ENCODE results near the gene MYL12A. TPM values are rescaled to one million over a fixed set of nuclear protein-coding genes. Genes with fewer than 3 reads are reported as not detected.

The MYL12A gene
- total and polyA plus RNA-seq, 2 of the 8 experiments (the other 6 are each of a cell fraction or from before 2014, with no cell fraction given): 188 to 247 TPM

DNA sequence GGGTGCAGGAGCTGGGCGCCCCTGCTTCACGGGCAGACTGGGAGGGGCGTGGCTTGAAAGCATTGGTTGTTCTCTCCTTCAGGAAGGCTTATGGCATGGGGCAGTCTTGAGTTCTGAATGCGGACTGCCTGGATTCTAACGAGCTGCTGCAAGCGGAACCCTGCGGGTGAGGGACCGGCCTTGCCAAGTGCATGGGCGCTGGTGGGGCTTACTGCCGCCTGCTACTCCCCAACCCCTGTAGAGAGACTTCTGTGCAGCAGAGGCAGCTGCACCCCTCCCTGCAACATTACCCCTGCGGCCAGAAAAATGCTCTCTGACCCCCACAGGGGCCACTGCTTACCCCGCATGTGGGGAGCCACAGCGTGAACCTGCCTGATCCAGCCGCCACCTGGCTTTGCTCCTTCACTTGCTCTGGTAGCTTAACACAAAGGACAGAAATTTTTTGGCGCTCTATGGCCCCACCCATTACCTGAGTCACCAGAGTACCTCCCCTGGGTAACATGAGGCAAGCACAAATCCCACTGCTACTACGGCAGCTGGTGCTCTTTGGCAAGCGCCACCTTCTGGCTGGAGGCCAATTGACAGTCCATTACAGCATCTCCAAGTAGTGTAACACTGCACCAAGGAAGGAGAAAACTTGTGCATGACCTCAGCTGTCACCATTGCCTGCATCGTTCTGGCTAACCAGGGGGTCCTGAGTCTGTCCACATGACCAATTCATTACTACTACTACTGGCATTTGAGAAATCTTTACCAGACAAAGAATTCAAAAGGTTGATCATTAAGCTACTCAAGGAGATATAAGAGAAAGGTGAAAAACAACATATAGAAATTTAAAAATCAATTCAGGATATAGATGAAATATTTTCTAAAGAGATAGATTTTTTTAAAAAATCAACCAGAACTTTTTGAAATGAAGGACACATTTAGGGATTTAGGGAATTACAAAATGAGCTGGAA is 49.7 kb downstream of the MYL12A start:
- Histone ChIP-seq H2BK12ac (ENCODE audit: low read depth, low read length) (no peak overlapping the region), H2AFZ (ENCODE audit: low read length) (peak overlapping the region; percentile 61; the same call in 1 of the 2 replicates), H3K14ac (ENCODE audit: insufficient read length) (no peak overlapping the region), H4K5ac (ENCODE audit: insufficient read length, low read depth, low read length) (peak overlapping the region; percentile 54), H2BK15ac (ENCODE audit: low read length) (no peak overlapping the region), H3K18ac (ENCODE audit: extremely low read depth, low read length) (0 out of 2 replicates have a peak overlapping the region, but pooled peaks have one; percentile 54), H3K36me3 (ENCODE audit: control insufficient read depth in 2 of 4, insufficient read depth in 4 of 4, low read length in 3 of 4) (peaks cover 0 to 13% (median 6%) of the 10 kb centered on the region in 4 experiments; a peak in 2 of 8 replicates), H2BK20ac (ENCODE audit: low read length) (no peak overlapping the region), H4K20me1 (replicated peaks in 1 of 2; ENCODE audit: control insufficient read depth in 1 of 2, insufficient read depth in 2 of 2, low read length in 2 of 2) (no peaks in the 10 kb centered on the region), H3K27me3 (replicated peaks in 1 of 4; ENCODE audit: control insufficient read depth in 3 of 4, extremely low read depth in 1 of 4, insufficient read depth in 3 of 4, low read length in 3 of 4) (no peaks in the 10 kb centered on the region), H3K4me3 (ENCODE audit: extremely low read depth in 1 of 4, insufficient read depth in 2 of 4, low read depth in 3 of 4, low read length in 4 of 4) (peak overlapping the region; percentile 71 to 98 (median 90)), H3K4ac (replicated peaks; ENCODE audit: insufficient read length, low read depth, low read length) (peak overlapping the region; percentile 49), H4K91ac (replicated peaks; ENCODE audit: insufficient read length, low read length) (peak overlapping the region; percentile 67), H3K4me1 (replicated peaks in 1 of 4; ENCODE audit: control insufficient read depth in 3 of 4, insufficient read depth in 4 of 4, low read length in 3 of 4) (no peaks in the 10 kb centered on the region), H3K23ac (ENCODE audit: insufficient read length) (no peak overlapping the region), H3K79me1 (ENCODE audit: low read depth, low read length) (no peaks in the 10 kb centered on the region; the same call in 1 of the 2 replicates), H2AK5ac (ENCODE audit: low read depth, low read length) (no peak overlapping the region), H2BK5ac (ENCODE audit: low read depth, low read length) (peak overlapping the region; percentile 62; the same call in 1 of the 2 replicates), H3K79me2 (ENCODE audit: control insufficient read depth in 1 of 2, insufficient read depth in 2 of 2, low read length in 2 of 2) (peaks cover 0 to 7% of the 10 kb centered on the region in 2 experiments; a peak in 2 of 4 replicates), H4K8ac (ENCODE audit: extremely low read depth, insufficient read depth, low read length) (peak overlapping the region; percentile 80), H3K56ac (replicated peaks; ENCODE audit: insufficient read length, low read depth, low read length) (peak overlapping the region; percentile 32), H3K9me3 (ENCODE audit: insufficient read depth in 2 of 2, low read depth in 1 of 2, low read length in 1 of 2) (peaks cover 4 to 7% of the 10 kb centered on the region in 2 experiments; a peak in 1 of 4 replicates), H3K27ac (ENCODE audit: low read depth, low read length) (peak overlapping the region; percentile 95), H2BK120ac (replicated peaks; ENCODE audit: low read depth, low read length) (no peak overlapping the region), H3K23me2 (ENCODE audit: low read depth, low read length) (peaks cover 5% of the 10 kb centered on the region), H3K4me2 (ENCODE audit: insufficient read depth in 1 of 2, low read depth in 2 of 2, low read length in 2 of 2) (peak overlapping the region; percentile 80 to 94), H3K9ac (replicated peaks in 1 of 4; ENCODE audit: extremely low read depth in 1 of 4, low read depth in 3 of 4, low read length in 3 of 4) (peak overlapping the region; percentile 56 to 95 (median 84))
- WGBS, 2 experiments (ENCODE audit: extremely low coverage in 1 of 2, insufficient coverage in 1 of 2, insufficient read length in 1 of 2, insufficient replicate concordance in 2 of 2, low coverage in 1 of 2, low lambda C conversion rate in 2 of 2, missing lambda C conversion rate in 1 of 2): 5% methylated on average over 13 of the region's 18 CpGs; no CpG with 5 or more reads in 1 of the 2 experiments
- peak; percentile 96 for DNase-seq (ENCODE audit: low read depth in 1 of 2, low spot score in 2 of 2)
- CTCF ChIA-PET (ENCODE audit: partially characterized antibody): interaction anchor here (0.5 to 3.4 kb wide), 49 partner anchors 9 to 1761 kb away, joined by 3 to 34 read pairs (median 4); no protein-coding TSS in a partner anchor
- peak; percentile 95 for FAIRE-seq
- POLR2A ChIA-PET (ENCODE audit: partially characterized antibody): interaction anchor here (0.6 to 3.9 kb wide), 40 partner anchors 9 to 379 kb away, joined by 3 to 40 read pairs (median 4); partner anchors contain the start of genes MYL12B and TGIF1
- no peak for TF ChIP-seq JUN (IDR thresholded peaks at IDR 0.05; ENCODE audit: low read depth, low read length)
- TF ChIP-seq ASH2L (IDR thresholded peaks at IDR 0.05; ENCODE audit: low read length): no peak
- 0 out of 2 replicates have a peak, but pooled peaks have one; percentile 16 for TF ChIP-seq CHD2 (IDR thresholded peaks at IDR 0.05; ENCODE audit: low read length)
- peak; percentile 67 for TF ChIP-seq YY1 (IDR thresholded peaks at IDR 0.05; ENCODE audit: low read depth, low read length)
- peak; percentile 80 to 93 for TF ChIP-seq SIN3A (conservative IDR thresholded peaks at IDR 0.05 in 1 of 2, IDR thresholded peaks at IDR 0.05 in 1 of 2; ENCODE audit: low read depth in 1 of 2, low read length in 2 of 2)
- TF ChIP-seq TCF12 (IDR thresholded peaks at IDR 0.05; ENCODE audit: low read depth, low read length): peak; percentile 70; the same call in 1 of the 2 replicates
- TF ChIP-seq SP2 (IDR thresholded peaks at IDR 0.05; ENCODE audit: low read length): peak; percentile 65
- TF ChIP-seq NRF1 (IDR thresholded peaks at IDR 0.05; ENCODE audit: low read depth, low read length): no peak
- TF ChIP-seq POLR2AphosphoS5 (IDR thresholded peaks at IDR 0.05; ENCODE audit: low read depth, low read length): peak; percentile 94
- TF ChIP-seq TBP (IDR thresholded peaks at IDR 0.05; ENCODE audit: low read depth, low read length): peak; percentile 94
- TF ChIP-seq RFX5 (IDR thresholded peaks at IDR 0.05; ENCODE audit: borderline replicate concordance, low read depth, low read length): no peak
